Peyer's patch (tissue), 4 donors: ENCODE results near the gene AP5S1.

Experiments used
- POLR2A ChIP-seq, 2 donors: fragments of 450-650 bp; IDR thresholded peaks; one replicate each; pipeline ENCODE4 v1.5.1; 2017; ENCODE audit warnings: antibody characterized with exemption in 2 of 2, mild to moderate bottlenecking in 2 of 2, moderate library complexity in 2 of 2
- TF ChIP-seq, protein P1 (sequence below), 6 experiments: fragments of 450-650 bp in 4 of 6; fragments of 200-600 bp in 2 of 6; sonication (generic) in 1 of 6; IDR thresholded peaks; one replicate each; pipeline ENCODE4 v1.5.1; 2017 to 2019; ENCODE audit warnings: antibody characterized with exemption in 6 of 6, mild to moderate bottlenecking in 3 of 6, moderate library complexity in 1 of 6

GRCh38 chr20:3775457-3776108, 44.8 kb upstream of the AP5S1 start:
- TF ChIP-seq POLR2A (IDR thresholded peaks at IDR 0.05): no peak
- TF ChIP-seq, protein P1, sequence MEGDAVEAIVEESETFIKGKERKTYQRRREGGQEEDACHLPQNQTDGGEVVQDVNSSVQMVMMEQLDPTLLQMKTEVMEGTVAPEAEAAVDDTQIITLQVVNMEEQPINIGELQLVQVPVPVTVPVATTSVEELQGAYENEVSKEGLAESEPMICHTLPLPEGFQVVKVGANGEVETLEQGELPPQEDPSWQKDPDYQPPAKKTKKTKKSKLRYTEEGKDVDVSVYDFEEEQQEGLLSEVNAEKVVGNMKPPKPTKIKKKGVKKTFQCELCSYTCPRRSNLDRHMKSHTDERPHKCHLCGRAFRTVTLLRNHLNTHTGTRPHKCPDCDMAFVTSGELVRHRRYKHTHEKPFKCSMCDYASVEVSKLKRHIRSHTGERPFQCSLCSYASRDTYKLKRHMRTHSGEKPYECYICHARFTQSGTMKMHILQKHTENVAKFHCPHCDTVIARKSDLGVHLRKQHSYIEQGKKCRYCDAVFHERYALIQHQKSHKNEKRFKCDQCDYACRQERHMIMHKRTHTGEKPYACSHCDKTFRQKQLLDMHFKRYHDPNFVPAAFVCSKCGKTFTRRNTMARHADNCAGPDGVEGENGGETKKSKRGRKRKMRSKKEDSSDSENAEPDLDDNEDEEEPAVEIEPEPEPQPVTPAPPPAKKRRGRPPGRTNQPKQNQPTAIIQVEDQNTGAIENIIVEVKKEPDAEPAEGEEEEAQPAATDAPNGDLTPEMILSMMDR (IDR thresholded peaks at IDR 0.05): no peak
